K562 (cell line): ENCODE measurements around the gene RNH1. TPM values are rescaled to one million over a fixed set of nuclear protein-coding genes. Genes with fewer than 3 reads are reported as not detected.

Source experiments
- CHD4 ChIP-seq: fragments of 200-600 bp; sonication (generic); IDR thresholded peaks from 3 replicates; pipeline ENCODE4 v1.6.1; 2012; ENCODE audit warnings: low read depth, mild to moderate bottlenecking, mixed read lengths, low read length, inconsistent platforms; ENCODE audit not compliant: insufficient read depth, insufficient replicate concordance, poor library complexity, severe bottlenecking
- HSF4 ChIP-seq: fragments of 250-450 bp; sonication (Bioruptor Pico); IDR thresholded peaks from 2 replicates; pipeline ENCODE4 v2.1.2; 2022; ENCODE audit warnings: mild to moderate bottlenecking, moderate library complexity, borderline replicate concordance
- MXI1 ChIP-seq: IDR thresholded peaks from 2 replicates; pipeline ENCODE4 v1.6.1; 2011; ENCODE audit warnings: low read depth, mild to moderate bottlenecking, improper control_type of control experiment, low read length
- NCOA2 ChIP-seq, 2 experiments: fragments of 450-650 bp; IDR thresholded peaks; 2 replicates each; pipeline ENCODE4 v1.6.1; 2018; ENCODE audit warnings: mild to moderate bottlenecking in 2 of 2, moderate library complexity in 1 of 2; ENCODE audit not compliant: partially characterized antibody in 2 of 2
- PCBP1 ChIP-seq: fragments of 200-400 bp; formaldehyde crosslinking; IDR thresholded peaks from 2 replicates; pipeline ENCODE4 v1.6.1; 2018; ENCODE audit warnings: mild to moderate bottlenecking, low read depth, low read length; ENCODE audit not compliant: poor library complexity, severe bottlenecking
- PRPF4 ChIP-seq: fragments of 200-400 bp; formaldehyde crosslinking; IDR thresholded peaks from one replicate; pipeline ENCODE4 v1.6.1; 2017; ENCODE audit warnings: low read length, low read depth, mild to moderate bottlenecking; ENCODE audit not compliant: insufficient read depth, poor library complexity, severe bottlenecking
- PYGO2 ChIP-seq: fragments of 450-650 bp; IDR thresholded peaks from 2 replicates; pipeline ENCODE4 v1.6.1; 2016; ENCODE audit warnings: mild to moderate bottlenecking, missing genetic modification characterization, moderate library complexity, missing compliant biosample characterization
- RFX1 ChIP-seq: fragments of 450-650 bp; IDR thresholded peaks from 2 replicates; pipeline ENCODE4 v1.6.1; 2016; ENCODE audit warnings: mild to moderate bottlenecking, moderate library complexity
- U2AF2 ChIP-seq: fragments of 200-400 bp; formaldehyde crosslinking; optimal IDR thresholded peaks from 2 replicates; pipeline ENCODE3; 2017; ENCODE audit warnings: low read depth, mild to moderate bottlenecking, low read length
- ZFP36 ChIP-seq: fragments of 150-350 bp; IDR thresholded peaks from 2 replicates; pipeline ENCODE4 v1.6.1; 2018; ENCODE audit warnings: low read length, low read depth; ENCODE audit not compliant: partially characterized antibody
- ZNF766 ChIP-seq: fragments of 200-800 bp; sonication (Bioruptor generic); conservative IDR thresholded peaks from 2 replicates; pipeline ENCODE4 v1.6.1; 2016; ENCODE audit warnings: missing genetic modification characterization, missing compliant biosample characterization
- polyA plus RNA-seq, 8 experiments: library from polyadenylated mRNA; depleted of rRNA in 4 of 8; stranded (reverse) in 5 of 8; unstranded in 3 of 8; fragments of >200 nt; fragmentation: Nextera tagmentation in 2 of 8; fragmentation: Illumina TruSeq in 1 of 8; extraction: Ambion mirVana in 2 of 8; extraction: Trizol in 1 of 8; gene quantifications; 2 replicates each; pipeline versions ENCODE4 v1.2.1 to v1.2.3, GENCODE V29; 2011 to 2014; ENCODE audit warnings: inconsistent platforms in 1 of 8, missing spikeins in 1 of 8
- total RNA-seq, 7 experiments: library from RNA; depleted of rRNA in 6 of 7; stranded (reverse); fragments of >200 nt in 6 of 7; fragmentation: Illumina TruSeq in 2 of 7; extraction: Trizol in 2 of 7; gene quantifications; 2 replicates each; pipeline versions ENCODE4 v1.2.1 to v1.2.3, GENCODE V29; 2011 to 2021; ENCODE audit warnings: low replicate concordance in 1 of 7
- TF ChIP-seq, protein P1 (sequence below): fragments of 250-450 bp; sonication (Bioruptor Pico); IDR thresholded peaks from 2 replicates; pipeline ENCODE4 v1.5.0; 2020; ENCODE audit warnings: mild to moderate bottlenecking, borderline replicate concordance
- TF ChIP-seq, protein P2 (sequence below), 2 experiments: IDR thresholded peaks; 2 replicates each; pipeline ENCODE4 v1.6.1; 2011; ENCODE audit warnings: borderline replicate concordance in 1 of 2, control low read depth in 1 of 2, low read depth in 1 of 2, low read length in 1 of 2, mild to moderate bottlenecking in 1 of 2, mixed read lengths in 1 of 2, moderate library complexity in 1 of 2; ENCODE audit not compliant: insufficient read depth in 1 of 2, insufficient read length in 1 of 2, poor library complexity in 1 of 2, severe bottlenecking in 1 of 2; ENCODE audit errors: extremely low read depth in 1 of 2
- TF ChIP-seq, protein P3 (sequence below): fragments of 450-650 bp; IDR thresholded peaks from 2 replicates; pipeline ENCODE4 v1.7.0; 2016; ENCODE audit warnings: borderline replicate concordance
- TF ChIP-seq, protein P4 (sequence below): sonication (generic); formaldehyde crosslinking; IDR thresholded peaks from 2 replicates; pipeline ENCODE4 v1.9.0; 2022; ENCODE audit warnings: mild to moderate bottlenecking, missing genetic modification reagents
- TF ChIP-seq, protein P5 (sequence below), 2 experiments: fragments of 450-650 bp in 1 of 2; sonication (generic) in 1 of 2; formaldehyde crosslinking in 1 of 2; IDR thresholded peaks in 1 of 2; conservative IDR thresholded peaks in 1 of 2; 2 replicates each; pipeline versions ENCODE4 v1.6.1 to v1.8.1; 2016 to 2023; ENCODE audit warnings: mild to moderate bottlenecking in 2 of 2, moderate library complexity in 2 of 2, inconsistent platforms in 1 of 2, missing genetic modification reagents in 1 of 2

Gene RNH1
- total and polyA plus RNA-seq, 9 of the 15 experiments (the other 6 are each of a cell fraction or from before 2014, with no cell fraction given): 2.5 to 160 (median 44.3) TPM

DNA sequence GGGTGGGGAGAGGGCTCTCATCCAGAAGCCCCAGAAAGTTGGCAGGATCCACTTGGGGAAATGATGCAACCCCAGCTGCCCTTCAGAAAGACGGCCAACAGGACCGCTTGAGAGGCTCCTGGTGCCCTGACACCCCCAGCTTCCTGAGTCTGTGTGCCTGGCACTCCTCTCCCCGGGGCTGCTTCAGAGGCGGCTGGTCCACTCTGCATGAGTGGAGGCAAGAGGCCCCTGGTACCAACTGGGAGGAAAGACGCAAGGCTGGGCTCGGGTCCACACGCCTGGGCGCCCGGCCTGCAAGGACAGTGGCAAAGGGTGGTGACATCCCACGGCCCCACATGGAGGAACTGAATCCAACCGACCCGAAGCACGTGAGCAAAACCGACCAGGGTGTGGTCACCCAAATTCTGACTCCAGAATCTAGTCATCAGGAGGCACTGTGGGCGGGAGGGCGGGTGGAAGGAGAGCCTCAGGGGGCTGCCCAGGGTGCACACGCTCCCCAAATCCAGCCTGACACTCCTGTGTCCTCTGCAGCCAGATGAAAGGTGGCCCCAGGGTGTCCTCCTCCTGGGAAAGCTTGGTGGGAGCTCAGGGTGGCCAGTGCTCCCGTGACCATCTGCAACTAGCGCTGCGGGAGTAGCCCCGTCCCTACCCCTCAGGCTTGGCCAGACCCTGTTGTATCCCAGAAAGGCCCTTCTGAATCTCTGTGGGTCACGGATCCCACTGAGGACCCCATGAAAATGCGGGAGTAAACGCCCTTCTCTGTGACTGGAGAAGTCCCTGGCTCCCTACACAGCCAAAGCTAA is 3.7 kb downstream of the RNH1 start (continued):
- TF ChIP-seq, protein P1, sequence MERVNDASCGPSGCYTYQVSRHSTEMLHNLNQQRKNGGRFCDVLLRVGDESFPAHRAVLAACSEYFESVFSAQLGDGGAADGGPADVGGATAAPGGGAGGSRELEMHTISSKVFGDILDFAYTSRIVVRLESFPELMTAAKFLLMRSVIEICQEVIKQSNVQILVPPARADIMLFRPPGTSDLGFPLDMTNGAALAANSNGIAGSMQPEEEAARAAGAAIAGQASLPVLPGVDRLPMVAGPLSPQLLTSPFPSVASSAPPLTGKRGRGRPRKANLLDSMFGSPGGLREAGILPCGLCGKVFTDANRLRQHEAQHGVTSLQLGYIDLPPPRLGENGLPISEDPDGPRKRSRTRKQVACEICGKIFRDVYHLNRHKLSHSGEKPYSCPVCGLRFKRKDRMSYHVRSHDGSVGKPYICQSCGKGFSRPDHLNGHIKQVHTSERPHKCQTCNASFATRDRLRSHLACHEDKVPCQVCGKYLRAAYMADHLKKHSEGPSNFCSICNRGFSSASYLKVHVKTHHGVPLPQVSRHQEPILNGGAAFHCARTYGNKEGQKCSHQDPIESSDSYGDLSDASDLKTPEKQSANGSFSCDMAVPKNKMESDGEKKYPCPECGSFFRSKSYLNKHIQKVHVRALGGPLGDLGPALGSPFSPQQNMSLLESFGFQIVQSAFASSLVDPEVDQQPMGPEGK (CRISPR knock-in tag): no peak
- no peak for TF ChIP-seq U2AF2
- TF ChIP-seq, protein P2, sequence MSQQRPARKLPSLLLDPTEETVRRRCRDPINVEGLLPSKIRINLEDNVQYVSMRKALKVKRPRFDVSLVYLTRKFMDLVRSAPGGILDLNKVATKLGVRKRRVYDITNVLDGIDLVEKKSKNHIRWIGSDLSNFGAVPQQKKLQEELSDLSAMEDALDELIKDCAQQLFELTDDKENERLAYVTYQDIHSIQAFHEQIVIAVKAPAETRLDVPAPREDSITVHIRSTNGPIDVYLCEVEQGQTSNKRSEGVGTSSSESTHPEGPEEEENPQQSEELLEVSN (IDR thresholded peaks at IDR 0.05; ENCODE audit: borderline replicate concordance in 1 of 2, extremely low read depth in 1 of 2, insufficient read depth in 1 of 2, insufficient read length in 1 of 2, low read depth in 1 of 2, low read length in 1 of 2, poor library complexity in 1 of 2, severe bottlenecking in 1 of 2): peak in 1 of 2 experiments; percentile 27
- TF ChIP-seq NCOA2 (IDR thresholded peaks at IDR 0.05; ENCODE audit: partially characterized antibody in 2 of 2): no peak
- TF ChIP-seq PCBP1: no peak
- TF ChIP-seq, protein P3, sequence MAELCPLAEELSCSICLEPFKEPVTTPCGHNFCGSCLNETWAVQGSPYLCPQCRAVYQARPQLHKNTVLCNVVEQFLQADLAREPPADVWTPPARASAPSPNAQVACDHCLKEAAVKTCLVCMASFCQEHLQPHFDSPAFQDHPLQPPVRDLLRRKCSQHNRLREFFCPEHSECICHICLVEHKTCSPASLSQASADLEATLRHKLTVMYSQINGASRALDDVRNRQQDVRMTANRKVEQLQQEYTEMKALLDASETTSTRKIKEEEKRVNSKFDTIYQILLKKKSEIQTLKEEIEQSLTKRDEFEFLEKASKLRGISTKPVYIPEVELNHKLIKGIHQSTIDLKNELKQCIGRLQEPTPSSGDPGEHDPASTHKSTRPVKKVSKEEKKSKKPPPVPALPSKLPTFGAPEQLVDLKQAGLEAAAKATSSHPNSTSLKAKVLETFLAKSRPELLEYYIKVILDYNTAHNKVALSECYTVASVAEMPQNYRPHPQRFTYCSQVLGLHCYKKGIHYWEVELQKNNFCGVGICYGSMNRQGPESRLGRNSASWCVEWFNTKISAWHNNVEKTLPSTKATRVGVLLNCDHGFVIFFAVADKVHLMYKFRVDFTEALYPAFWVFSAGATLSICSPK: no peak
- TF ChIP-seq, protein P4, sequence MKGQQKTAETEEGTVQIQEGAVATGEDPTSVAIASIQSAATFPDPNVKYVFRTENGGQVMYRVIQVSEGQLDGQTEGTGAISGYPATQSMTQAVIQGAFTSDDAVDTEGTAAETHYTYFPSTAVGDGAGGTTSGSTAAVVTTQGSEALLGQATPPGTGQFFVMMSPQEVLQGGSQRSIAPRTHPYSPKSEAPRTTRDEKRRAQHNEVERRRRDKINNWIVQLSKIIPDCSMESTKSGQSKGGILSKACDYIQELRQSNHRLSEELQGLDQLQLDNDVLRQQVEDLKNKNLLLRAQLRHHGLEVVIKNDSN (CRISPR knock-in tag): peak; percentile 69
- TF ChIP-seq, protein P5, sequence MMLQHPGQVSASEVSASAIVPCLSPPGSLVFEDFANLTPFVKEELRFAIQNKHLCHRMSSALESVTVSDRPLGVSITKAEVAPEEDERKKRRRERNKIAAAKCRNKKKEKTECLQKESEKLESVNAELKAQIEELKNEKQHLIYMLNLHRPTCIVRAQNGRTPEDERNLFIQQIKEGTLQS (IDR thresholded peaks at IDR 0.05): peak; percentile 18; the same call in 1 of the 2 replicates
- TF ChIP-seq, protein P5 (CRISPR knock-in tag; conservative IDR thresholded peaks at IDR 0.05): no peak
- TF ChIP-seq ZFP36: no peak
- TF ChIP-seq PYGO2: no peak
- TF ChIP-seq RFX1: no peak
- no peak for TF ChIP-seq HSF4 (CRISPR knock-in tag)
- TF ChIP-seq ZNF766 (CRISPR knock-in tag): no peak
- no peak for TF ChIP-seq CHD4
- TF ChIP-seq MXI1: 0 out of 2 replicates have a peak, but pooled peaks have one; percentile 2
- no peak for TF ChIP-seq PRPF4
